RWPE2 (cell line): ENCODE data around the gene SIGLEC6.

Experiments used
- ATAC-seq: fragments of 200-7000 bp; cut with Tn5 transposase; 3 replicates; pipeline ENCODE4 v1.9.1; 2021; ENCODE audit warnings: low read depth
- DNase-seq: peaks from one replicate; pipeline ENCODE4 v3.0.0-alpha.2; 2020; ENCODE audit warnings: low spot score
- H3K27ac ChIP-seq: fragments of 450-650 bp; 2 replicates; pipeline ENCODE4 v1.5.1; 2017; ENCODE audit warnings: mild to moderate bottlenecking; ENCODE audit not compliant: poor library complexity, severe bottlenecking
- H3K27me3 ChIP-seq: fragments of 250-450 bp; sonication (Bioruptor Pico); 2 replicates; pipeline ENCODE4 v1.5.1; 2021; ENCODE audit warnings: mild to moderate bottlenecking, moderate library complexity; ENCODE audit not compliant: insufficient read depth, poor library complexity, severe bottlenecking
- H3K36me3 ChIP-seq: fragments of 250-450 bp; sonication (Bioruptor Pico); 2 replicates; pipeline ENCODE4 v1.5.1; 2020; ENCODE audit warnings: low read depth, mild to moderate bottlenecking, moderate library complexity
- H3K4me1 ChIP-seq: fragments of 250-450 bp; sonication (Bioruptor Pico); 2 replicates; pipeline ENCODE4 v1.5.1; 2021; ENCODE audit warnings: mild to moderate bottlenecking, moderate library complexity; ENCODE audit not compliant: insufficient read depth, poor library complexity, severe bottlenecking
- H3K4me3 ChIP-seq: fragments of 250-450 bp; sonication (Bioruptor Pico); 2 replicates; pipeline ENCODE4 v1.5.1; 2021; ENCODE audit warnings: mild to moderate bottlenecking, moderate library complexity; ENCODE audit not compliant: severe bottlenecking
- H3K9me3 ChIP-seq: fragments of 250-450 bp; sonication (Bioruptor Pico); 2 replicates; pipeline ENCODE4 v1.5.1; 2021; ENCODE audit warnings: mild to moderate bottlenecking, moderate library complexity; ENCODE audit not compliant: severe bottlenecking
- CTCF ChIP-seq: fragments of 450-650 bp; IDR thresholded peaks from one replicate; pipeline ENCODE4 v1.5.1; 2017; ENCODE audit warnings: mild to moderate bottlenecking, moderate library complexity; ENCODE audit not compliant: poor library complexity, severe bottlenecking

Gene SIGLEC6

GRCh38 chr19:51546650-51547396 is 15.4 kb upstream of the SIGLEC6 start:
- no peak overlapping the region for H3K4me3 ChIP-seq
- H3K4me1 ChIP-seq, result no peaks in the 10 kb centered on the region
- H3K9me3 ChIP-seq, result no peaks in the 10 kb centered on the region
- H3K27ac ChIP-seq, result no peak overlapping the region
- H3K36me3 ChIP-seq, result no peaks in the 10 kb centered on the region
- no peak for TF ChIP-seq CTCF
- H3K27me3 ChIP-seq, result peaks cover 3% of the 10 kb centered on the region
- ATAC-seq (no peak), DNase-seq (no peak)

GRCh38 chr19:51546107-51546649 is 14.7 kb upstream of the SIGLEC6 start:
- Histone ChIP-seq H3K4me3 (no peak overlapping the region), H3K4me1 (no peaks in the 10 kb centered on the region), H3K27ac (no peak overlapping the region), H3K9me3 (no peaks in the 10 kb centered on the region), H3K27me3 (peaks cover 3% of the 10 kb centered on the region), H3K36me3 (no peaks in the 10 kb centered on the region)
- TF ChIP-seq CTCF, result no peak
- ATAC-seq (no peak), DNase-seq (no peak)

- H3K4me3 ChIP-seq, result no peak overlapping the region
- no peak for DNase-seq
- H3K4me1 ChIP-seq, result no peaks in the 10 kb centered on the region
- H3K36me3 ChIP-seq, result no peaks in the 10 kb centered on the region
- no peak for ATAC-seq
- no peak for TF ChIP-seq CTCF
- H3K27ac ChIP-seq, result no peak overlapping the region
- H3K27me3 ChIP-seq, result peaks cover 8% of the 10 kb centered on the region
- no peaks in the 10 kb centered on the region for H3K9me3 ChIP-seq
Observed at GRCh38 chr19:51544038-51544437, 12.6 kb upstream of the SIGLEC6 start.

GRCh38 chr19:51542699-51543098 is 11.2 kb upstream of the SIGLEC6 start:
- Histone ChIP-seq H3K4me3 (no peak overlapping the region), H3K27ac (no peak overlapping the region), H3K27me3 (peaks cover 16% of the 10 kb centered on the region), H3K4me1 (no peaks in the 10 kb centered on the region), H3K9me3 (no peaks in the 10 kb centered on the region), H3K36me3 (no peaks in the 10 kb centered on the region)
- DNase-seq (no peak), ATAC-seq (no peak)
- TF ChIP-seq CTCF, result no peak
